Thyroid gland (tissue), 4 donors: ENCODE results near the gene RNASET2.

Experiments used
- POLR2A ChIP-seq, 2 donors: fragments of 450-650 bp; IDR thresholded peaks; one replicate each; pipeline ENCODE4 v1.6.1; 2017; ENCODE audit warnings: antibody characterized with exemption in 2 of 2, mild to moderate bottlenecking in 2 of 2, moderate library complexity in 1 of 2
- TF ChIP-seq, protein P1 (sequence below), 6 experiments: fragments of 200-600 bp in 3 of 6; fragments of 450-650 bp in 3 of 6; sonication (generic) in 3 of 6; IDR thresholded peaks; one replicate each; pipeline ENCODE4 v1.5.1; 2016 to 2019; ENCODE audit warnings: antibody characterized with exemption in 6 of 6, mild to moderate bottlenecking in 2 of 6, inconsistent platforms in 1 of 6, moderate library complexity in 1 of 6

DNA sequence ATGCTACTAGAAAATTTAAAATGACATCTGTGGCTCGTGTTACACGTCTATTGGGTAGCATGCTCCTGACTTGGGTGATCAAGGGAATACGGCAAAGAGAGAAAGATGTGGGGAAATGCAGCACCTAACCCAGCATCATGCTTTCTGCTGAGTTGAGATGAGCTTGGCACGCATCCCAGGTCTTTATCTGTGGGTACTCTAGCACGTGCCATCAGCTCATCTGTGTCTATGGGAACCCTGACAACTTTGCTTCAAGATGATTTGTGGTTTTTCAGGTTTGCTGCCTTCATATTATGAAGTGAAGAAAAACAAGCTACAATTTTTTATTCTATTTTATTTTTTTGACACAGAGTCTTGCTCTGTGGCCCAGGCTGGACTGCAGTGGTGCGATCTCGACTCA lies 21.0 kb downstream of the RNASET2 start:
- TF ChIP-seq, protein P1, sequence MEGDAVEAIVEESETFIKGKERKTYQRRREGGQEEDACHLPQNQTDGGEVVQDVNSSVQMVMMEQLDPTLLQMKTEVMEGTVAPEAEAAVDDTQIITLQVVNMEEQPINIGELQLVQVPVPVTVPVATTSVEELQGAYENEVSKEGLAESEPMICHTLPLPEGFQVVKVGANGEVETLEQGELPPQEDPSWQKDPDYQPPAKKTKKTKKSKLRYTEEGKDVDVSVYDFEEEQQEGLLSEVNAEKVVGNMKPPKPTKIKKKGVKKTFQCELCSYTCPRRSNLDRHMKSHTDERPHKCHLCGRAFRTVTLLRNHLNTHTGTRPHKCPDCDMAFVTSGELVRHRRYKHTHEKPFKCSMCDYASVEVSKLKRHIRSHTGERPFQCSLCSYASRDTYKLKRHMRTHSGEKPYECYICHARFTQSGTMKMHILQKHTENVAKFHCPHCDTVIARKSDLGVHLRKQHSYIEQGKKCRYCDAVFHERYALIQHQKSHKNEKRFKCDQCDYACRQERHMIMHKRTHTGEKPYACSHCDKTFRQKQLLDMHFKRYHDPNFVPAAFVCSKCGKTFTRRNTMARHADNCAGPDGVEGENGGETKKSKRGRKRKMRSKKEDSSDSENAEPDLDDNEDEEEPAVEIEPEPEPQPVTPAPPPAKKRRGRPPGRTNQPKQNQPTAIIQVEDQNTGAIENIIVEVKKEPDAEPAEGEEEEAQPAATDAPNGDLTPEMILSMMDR (IDR thresholded peaks at IDR 0.05): no peak
- TF ChIP-seq POLR2A (IDR thresholded peaks at IDR 0.05): no peak
